ENCODE data around the gene VEGFD. TPM values are rescaled to one million over a fixed set of nuclear protein-coding genes. Genes with fewer than 3 reads are reported as not detected.

VEGFD gene
- polyA plus RNA-seq, 2 of the 4 experiments (the other 2 are of a cell fraction), result 0.57 to 1.8 TPM

GRCh38 chrX:15418707-15419181 is 34.5 kb upstream of the VEGFD start:
- CTCF ChIA-PET, result no interaction called here
- H3K27ac ChIP-seq, result no peak overlapping the region

GRCh38 chrX:15418041-15418706 is 34.0 kb upstream of the VEGFD start:
- no peak for ATAC-seq
- POLR2A ChIA-PET, result no interaction called here
- DNase-seq (ENCODE audit: low read depth in 1 of 2, low spot score in 1 of 2), result no peak
- CTCF ChIA-PET, result no interaction called here
- no peak overlapping the region for H3K27ac ChIP-seq
- no peak for TF ChIP-seq USF2 (IDR thresholded peaks at IDR 0.05)
- TF ChIP-seq EHF (CRISPR knock-in tag; IDR thresholded peaks at IDR 0.05), result no peak
- TF ChIP-seq HDAC2 (IDR thresholded peaks at IDR 0.05), result no peak
- TF ChIP-seq ELK1 (IDR thresholded peaks at IDR 0.05; ENCODE audit: low read depth, low read length), result no peak
- no peak for TF ChIP-seq EP300 (IDR thresholded peaks at IDR 0.05)
- no peak for TF ChIP-seq CHD4 (IDR thresholded peaks at IDR 0.05; ENCODE audit: borderline replicate concordance)
- no peak for TF ChIP-seq HMGXB4 (CRISPR knock-in tag; IDR thresholded peaks at IDR 0.05; ENCODE audit: borderline replicate concordance)
- no peak for TF ChIP-seq CEBPB (IDR thresholded peaks at IDR 0.05)
- TF ChIP-seq SMC3 (IDR thresholded peaks at IDR 0.05), result no peak
- no peak for TF ChIP-seq EHMT2 (IDR thresholded peaks at IDR 0.05; ENCODE audit: low read depth)
- TF ChIP-seq GATA3 (IDR thresholded peaks at IDR 0.05; ENCODE audit: borderline replicate concordance), result no peak
- FAIRE-seq, result no peak
- no peaks in the 10 kb centered on the region for H3K4me1 ChIP-seq
- H3K4me2 ChIP-seq, result no peak overlapping the region
- H3K9me3 ChIP-seq, result peaks cover 9% of the 10 kb centered on the region
- no peak overlapping the region for H3K4me3 ChIP-seq
- 82% methylated on average over 6 of the region's 6 CpGs for WGBS (ENCODE audit: missing lambda C conversion rate)

More at GRCh38 chrX:15418707-15419181, 34.5 kb upstream of the VEGFD start:
- POLR2A ChIA-PET, result no interaction called here
- no peak for FAIRE-seq
- 74% methylated on average over 3 of the region's 3 CpGs for WGBS (ENCODE audit: missing lambda C conversion rate)
- ATAC-seq, result no peak
- no peak for DNase-seq (ENCODE audit: low read depth in 1 of 2, low spot score in 1 of 2)
- no peak for TF ChIP-seq E2F6 (IDR thresholded peaks at IDR 0.05; ENCODE audit: borderline replicate concordance, low read depth)
- Histone ChIP-seq H3K4me2 (no peak overlapping the region), H3K4me3 (no peak overlapping the region), H3K4me1 (no peaks in the 10 kb centered on the region), H3K9me3 (peaks cover 9% of the 10 kb centered on the region)

GRCh38 chrX:15416133-15416993 is 32.1 kb upstream of the VEGFD start:
- Histone ChIP-seq H3K4me3 (no peak overlapping the region), H3K4me1 (no peaks in the 10 kb centered on the region), H3K4me2 (no peak overlapping the region), H3K9me3 (peaks cover 4% of the 10 kb centered on the region; the same call in 2 of the 3 replicates), H3K27ac (no peak overlapping the region)
- 85% methylated on average over 10 of the region's 10 CpGs for WGBS (ENCODE audit: missing lambda C conversion rate)
- FAIRE-seq, result peak; percentile 18
- DNase-seq (ENCODE audit: low read depth in 1 of 2, low spot score in 1 of 2), result peak in 1 of 2 experiments; percentile 19
- POLR2A ChIA-PET, result no interaction called here
- ATAC-seq, result peak; percentile 68 to 76; a peak in 4 of 6 replicates
- CTCF ChIA-PET, result interaction anchor here (0.6 kb wide), 1 partner anchor 611 kb away, joined by 3 read pairs; no protein-coding TSS in a partner anchor
- TF ChIP-seq RAD21 (conservative IDR thresholded peaks at IDR 0.05 in 1 of 2, IDR thresholded peaks at IDR 0.05 in 1 of 2) (no peak), KDM5A (IDR thresholded peaks at IDR 0.05) (no peak), FOXS1 (CRISPR knock-in tag; IDR thresholded peaks at IDR 0.05) (no peak), MYC (IDR thresholded peaks at IDR 0.05; ENCODE audit: borderline replicate concordance, low read length) (no peak), SREBF2 (IDR thresholded peaks at IDR 0.05) (no peak), E2F6 (IDR thresholded peaks at IDR 0.05; ENCODE audit: borderline replicate concordance, low read depth) (no peak), GATA3 (IDR thresholded peaks at IDR 0.05; ENCODE audit: borderline replicate concordance) (no peak), HDAC2 (IDR thresholded peaks at IDR 0.05) (no peak), RARB (CRISPR knock-in tag; IDR thresholded peaks at IDR 0.05) (no peak), MAFK (IDR thresholded peaks at IDR 0.05; ENCODE audit: partially characterized antibody) (no peak), HMGXB4 (CRISPR knock-in tag; IDR thresholded peaks at IDR 0.05; ENCODE audit: borderline replicate concordance) (no peak), POLR2A (IDR thresholded peaks at IDR 0.05; ENCODE audit: low read length) (no peak), CTCF (IDR thresholded peaks at IDR 0.05) (no peak)
